Measurements from ENCODE around the gene FAM228B. TPM values are rescaled to one million over a fixed set of nuclear protein-coding genes. Genes with fewer than 3 reads are reported as not detected.

FAM228B gene
- polyA plus RNA-seq, 1 experiment, result 4.2 TPM

- TF ChIP-seq, protein P1, sequence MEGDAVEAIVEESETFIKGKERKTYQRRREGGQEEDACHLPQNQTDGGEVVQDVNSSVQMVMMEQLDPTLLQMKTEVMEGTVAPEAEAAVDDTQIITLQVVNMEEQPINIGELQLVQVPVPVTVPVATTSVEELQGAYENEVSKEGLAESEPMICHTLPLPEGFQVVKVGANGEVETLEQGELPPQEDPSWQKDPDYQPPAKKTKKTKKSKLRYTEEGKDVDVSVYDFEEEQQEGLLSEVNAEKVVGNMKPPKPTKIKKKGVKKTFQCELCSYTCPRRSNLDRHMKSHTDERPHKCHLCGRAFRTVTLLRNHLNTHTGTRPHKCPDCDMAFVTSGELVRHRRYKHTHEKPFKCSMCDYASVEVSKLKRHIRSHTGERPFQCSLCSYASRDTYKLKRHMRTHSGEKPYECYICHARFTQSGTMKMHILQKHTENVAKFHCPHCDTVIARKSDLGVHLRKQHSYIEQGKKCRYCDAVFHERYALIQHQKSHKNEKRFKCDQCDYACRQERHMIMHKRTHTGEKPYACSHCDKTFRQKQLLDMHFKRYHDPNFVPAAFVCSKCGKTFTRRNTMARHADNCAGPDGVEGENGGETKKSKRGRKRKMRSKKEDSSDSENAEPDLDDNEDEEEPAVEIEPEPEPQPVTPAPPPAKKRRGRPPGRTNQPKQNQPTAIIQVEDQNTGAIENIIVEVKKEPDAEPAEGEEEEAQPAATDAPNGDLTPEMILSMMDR (IDR thresholded peaks at IDR 0.05; ENCODE audit: insufficient read depth, low read depth, low read length), result no peak
- Histone ChIP-seq H3K36me3 (ENCODE audit: control insufficient read depth, insufficient read depth, low read length) (peaks cover 11% of the 10 kb centered on the region), H3K4me3 (ENCODE audit: low read depth, low read length) (no peak overlapping the region), H3K27me3 (ENCODE audit: control insufficient read depth, insufficient read depth, low read length) (no peaks in the 10 kb centered on the region)
- CTCF ChIA-PET, result interaction anchor here (1.2 kb wide), 1 partner anchor 119 kb away, joined by 3 read pairs; the partner anchor contains the start of gene TP53I3
- DNase-seq (ENCODE audit: low read depth), result peak; percentile 25
- POLR2A ChIA-PET, result no interaction called here
Measured at GRCh38 chr2:24203029-24203786, 79.9 kb downstream of the FAM228B start.

- no peak overlapping the region for H3K4me3 ChIP-seq (ENCODE audit: low read depth, low read length)
- H3K36me3 ChIP-seq (ENCODE audit: control insufficient read depth, insufficient read depth, low read length), result peaks cover 11% of the 10 kb centered on the region
- ChIA-PET CTCF (interaction anchor here (1.2 kb wide), 1 partner anchor 119 kb away, joined by 3 read pairs; the partner anchor contains the start of gene TP53I3), POLR2A (no interaction called here)
- no peaks in the 10 kb centered on the region for H3K27me3 ChIP-seq (ENCODE audit: control insufficient read depth, insufficient read depth, low read length)
- DNase-seq (ENCODE audit: low read depth), result no peak
- TF ChIP-seq, protein P1 (IDR thresholded peaks at IDR 0.05; ENCODE audit: insufficient read depth, low read depth, low read length), result no peak
Measured at GRCh38 chr2:24203787-24204150, 80.5 kb downstream of the FAM228B start.

DNA sequence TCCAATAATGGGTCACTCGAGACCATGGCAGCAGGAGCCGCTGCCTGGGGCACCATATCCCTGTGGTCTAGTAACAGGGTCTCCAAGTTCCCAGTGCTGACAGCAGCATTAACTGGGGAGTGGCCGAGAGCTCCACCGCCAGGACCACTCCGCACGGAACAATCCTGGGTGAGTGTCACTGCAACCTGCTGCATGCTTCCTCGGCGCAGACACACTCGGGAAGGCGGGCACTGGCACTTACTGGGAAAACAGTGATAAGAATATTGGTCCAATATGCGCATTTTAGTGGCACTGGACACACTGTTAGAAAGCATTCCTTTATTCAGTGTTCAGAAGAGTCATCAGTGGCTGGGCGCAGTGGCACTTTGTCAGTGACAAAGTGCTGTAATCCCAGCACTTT lies 81.2 kb downstream of the FAM228B start:
- CTCF ChIA-PET, result no interaction called here
- POLR2A ChIA-PET, result no interaction called here
- TF ChIP-seq, protein P1 (IDR thresholded peaks at IDR 0.05; ENCODE audit: insufficient read depth, low read depth, low read length), result no peak
- H3K27me3 ChIP-seq (ENCODE audit: control insufficient read depth, insufficient read depth, low read length), result no peaks in the 10 kb centered on the region
- H3K4me3 ChIP-seq (ENCODE audit: low read depth, low read length), result no peak overlapping the region
- DNase-seq (ENCODE audit: low read depth), result no peak
- peaks cover 14% of the 10 kb centered on the region for H3K36me3 ChIP-seq (ENCODE audit: control insufficient read depth, insufficient read depth, low read length)

- ChIA-PET POLR2A (no interaction called here), CTCF (no interaction called here)
- no peak overlapping the region for H3K4me3 ChIP-seq (ENCODE audit: low read depth, low read length)
- peaks cover 16% of the 10 kb centered on the region for H3K36me3 ChIP-seq (ENCODE audit: control insufficient read depth, insufficient read depth, low read length)
- no peaks in the 10 kb centered on the region for H3K27me3 ChIP-seq (ENCODE audit: control insufficient read depth, insufficient read depth, low read length)
- DNase-seq (ENCODE audit: low read depth), result no peak
- TF ChIP-seq, protein P1 (IDR thresholded peaks at IDR 0.05; ENCODE audit: insufficient read depth, low read depth, low read length), result no peak
Measured at GRCh38 chr2:24205131-24205530, 81.9 kb downstream of the FAM228B start.

DNA sequence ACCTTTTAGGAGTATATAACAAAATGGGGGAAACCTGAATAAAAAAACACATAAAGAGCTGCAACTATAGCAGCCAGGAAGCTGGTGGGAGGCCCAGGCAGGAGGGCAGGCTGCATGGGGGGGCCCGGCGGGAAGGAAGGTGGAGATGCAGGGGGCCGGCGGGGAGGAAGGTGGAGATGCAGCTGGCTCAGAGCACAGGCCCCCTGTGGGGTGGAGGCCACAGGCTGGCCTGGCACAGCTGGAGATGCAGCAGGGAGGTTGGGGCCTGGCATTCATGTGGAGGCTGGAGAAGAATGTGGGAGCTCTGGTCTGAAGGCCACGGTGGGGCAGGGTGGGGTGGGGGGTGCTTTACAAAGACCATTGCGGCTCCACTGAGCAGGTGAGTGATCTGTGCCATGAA lies 83.0 kb downstream of the FAM228B start:
- TF ChIP-seq, protein P1 (IDR thresholded peaks at IDR 0.05; ENCODE audit: insufficient read depth, low read depth, low read length), result no peak
- no peak for DNase-seq (ENCODE audit: low read depth)
- Histone ChIP-seq H3K4me3 (ENCODE audit: low read depth, low read length) (no peak overlapping the region), H3K27me3 (ENCODE audit: control insufficient read depth, insufficient read depth, low read length) (no peaks in the 10 kb centered on the region), H3K36me3 (ENCODE audit: control insufficient read depth, insufficient read depth, low read length) (peaks cover 18% of the 10 kb centered on the region)
- CTCF ChIA-PET, result interaction anchor here (1.4 to 1.5 kb wide), 2 partner anchors 10 to 16 kb away, joined by 3 to 7 read pairs; no protein-coding TSS in a partner anchor
- POLR2A ChIA-PET, result no interaction called here

Data from BJ (cell line).